A673 (cell line): ENCODE results near the gene GABBR1. TPM values are rescaled to one million over a fixed set of nuclear protein-coding genes. Genes with fewer than 3 reads are reported as not detected.

ENCODE experiments used
- Bru-seq: library from RNA; stranded (reverse); fragments of 400-500 nt; gene quantifications from one replicate; lab custom pipeline; 2021; lab: Mats Ljungman, UMichigan
- BruChase-seq, 2 experiments: library from RNA; stranded (reverse); fragments of 400-500 nt; gene quantifications; one replicate each; lab custom pipeline; 2021; lab: Mats Ljungman, UMichigan
- BruUV-seq: library from RNA; stranded (reverse); fragments of 400-500 nt; replicated peaks from 2 replicates; lab custom pipeline; 2021; lab: Mats Ljungman, UMichigan
- CTCF ChIA-PET: fragments of 300-600 bp; sonication (Branson Sonifier 250); formaldehyde crosslinking; loops from one replicate; lab custom pipeline; 2022; ENCODE audit warnings: antibody characterized with exemption; lab: Charles Lee
- POLR2A ChIA-PET: fragments of 300-600 bp; sonication (Branson Sonifier 250); formaldehyde crosslinking; loops from one replicate; lab custom pipeline; 2022; ENCODE audit warnings: antibody characterized with exemption; ENCODE audit not compliant: low non-redundant PET; lab: Charles Lee
- DNase-seq: peaks from one replicate; pipeline ENCODE4 v3.0.0-alpha.2; 2015; ENCODE audit warnings: low spot score
- H3K27ac ChIP-seq: fragments of 200-600 bp; sonication (generic); 2 replicates; pipeline ENCODE4 v1.5.1; 2016; ENCODE audit warnings: mixed run types, low read depth, mild to moderate bottlenecking, mixed read lengths, antibody characterized with exemption, low read length; ENCODE audit not compliant: poor library complexity, severe bottlenecking
- H3K27me3 ChIP-seq: fragments of 200-600 bp; sonication (generic); replicated peaks from 2 replicates; pipeline ENCODE4 v1.6.1; 2017; ENCODE audit warnings: mixed run types, low read depth, mild to moderate bottlenecking, mixed read lengths, antibody characterized with exemption, low read length; ENCODE audit not compliant: insufficient read depth, poor library complexity
- H3K36me3 ChIP-seq: fragments of 200-600 bp; sonication (generic); 2 replicates; pipeline ENCODE4 v1.6.1; 2016; ENCODE audit warnings: mixed run types, mild to moderate bottlenecking, mixed read lengths, antibody characterized with exemption, low read length; ENCODE audit not compliant: insufficient read depth, poor library complexity, severe bottlenecking
- H3K4me1 ChIP-seq: fragments of 200-600 bp; sonication (generic); 2 replicates; pipeline ENCODE4 v1.6.1; 2017; ENCODE audit warnings: mixed run types, mild to moderate bottlenecking, mixed read lengths, antibody characterized with exemption, low read length; ENCODE audit not compliant: insufficient read depth, poor library complexity, severe bottlenecking
- H3K4me3 ChIP-seq: fragments of 200-600 bp; sonication (generic); 2 replicates; pipeline ENCODE4 v1.5.1; 2016; ENCODE audit warnings: low read depth, mixed run types, mild to moderate bottlenecking, mixed read lengths, low read length; ENCODE audit not compliant: poor library complexity, severe bottlenecking
- H3K9me3 ChIP-seq: fragments of 200-600 bp; sonication (generic); 2 replicates; pipeline ENCODE4 v1.6.1; 2016; ENCODE audit warnings: mixed run types, low read depth, mild to moderate bottlenecking, mixed read lengths, antibody characterized with exemption, low read length; ENCODE audit not compliant: poor library complexity, severe bottlenecking
- EZH2 ChIP-seq: fragments of 200-600 bp; sonication (generic); IDR thresholded peaks from 2 replicates; pipeline ENCODE4 v1.6.1; 2017; ENCODE audit warnings: borderline replicate concordance, low read depth, mild to moderate bottlenecking, mixed read lengths, antibody characterized with exemption, low read length; ENCODE audit not compliant: poor library complexity, severe bottlenecking
- intact Hi-C: fragments of 100-400 bp; cut with micrococcal nuclease; formaldehyde crosslinking; loops from one replicate; pipeline ENCODE4 v1.10.0; 2022; ENCODE audit not compliant: unreplicated experiment
- long read RNA-seq: library from polyadenylated mRNA; stranded (forward); transcript quantifications from one replicate; pipeline ENCODE4 v2.0.0, GENCODE V29; 2022
- total RNA-seq: library from RNA; stranded (reverse); gene quantifications from 2 replicates; pipeline ENCODE4 v1.2.3, GENCODE V29; 2021
- TF ChIP-seq, protein P1 (sequence below): fragments of 300-800, 200-600 bp; sonication (generic); conservative IDR thresholded peaks from 2 replicates; pipeline ENCODE4 v1.5.1; 2017; ENCODE audit warnings: low read depth, mild to moderate bottlenecking, antibody characterized with exemption, low read length, moderate library complexity, mixed read lengths

The GABBR1 gene
- 72.4 and 81.3 TPM in 2 replicates for total RNA-seq
- Bru-seq, nascent RNA = percentile 73 among the genes with signal in this experiment
- percentile 85 among the genes with signal in this experiment for BruChase-seq, experiment 1, labeled RNA remaining after a 2-hour chase
- percentile 86 among the genes with signal in this experiment for BruChase-seq, experiment 2, labeled RNA remaining after a 6-hour chase
- long read RNA-seq, partial matches to known transcripts = 4 of 17 reads
- long read RNA-seq, other reads (novel, unspliced or antisense) = 12 of 17 reads

DNA sequence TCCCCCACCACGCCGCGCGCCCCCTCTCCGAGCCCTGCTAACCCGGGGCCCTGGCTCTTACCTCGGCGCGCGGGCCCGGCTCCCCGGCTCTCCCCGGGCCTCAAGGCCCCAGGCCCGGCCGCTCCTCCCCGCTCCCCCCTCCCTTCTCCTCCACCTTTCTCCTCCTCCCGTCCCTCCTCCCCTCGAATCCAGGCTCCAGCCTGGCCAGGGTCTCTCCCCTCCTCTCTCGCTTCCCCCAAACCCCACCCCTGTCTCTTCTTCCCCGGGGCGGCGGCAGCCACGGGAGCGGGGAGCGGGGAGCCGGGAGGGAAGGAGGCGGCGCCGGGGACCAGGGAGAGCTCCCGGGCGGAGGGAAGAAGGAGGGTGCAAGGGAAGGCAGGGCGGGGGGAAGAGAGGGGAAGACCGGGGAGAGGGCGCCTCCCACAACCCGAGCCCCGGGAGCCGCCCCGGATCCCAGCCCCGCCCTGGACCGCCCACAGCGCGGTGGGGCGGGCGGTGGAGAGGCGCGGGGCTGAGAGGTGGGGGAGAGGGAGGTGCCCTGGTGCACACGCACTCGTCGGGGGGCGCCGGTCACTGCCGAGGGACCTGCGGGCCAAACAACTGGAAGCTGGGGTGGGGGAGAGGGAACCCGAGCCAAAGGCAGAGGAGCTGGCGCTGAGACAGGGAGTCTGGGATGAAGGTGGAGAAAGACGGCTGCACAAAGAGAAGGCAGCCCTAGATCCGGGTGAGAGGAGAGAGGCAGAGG is at the start of gene GABBR1:
Gene GABBR1, minus strand, starts transcription at position 395 of the 745 bp plus-strand sequence. CDS start 798 bp downstream, outside the sequence.
- ChIA-PET CTCF (interaction anchor here (0.6 to 2.0 kb wide), 8 partner anchors 15 to 405 kb away, joined by 3 to 15 read pairs (median 5); no protein-coding TSS in a partner anchor), POLR2A (interaction anchor here (0.6 kb wide), 1 partner anchor 687 kb away, joined by 4 read pairs; no protein-coding TSS in a partner anchor)
- Histone ChIP-seq H3K4me1 (peaks cover 33% of the 10 kb centered on the region), H3K4me3 (peak within 1 kb of the TSS; percentile 84), H3K27me3 (no peaks in the 10 kb centered on the region), H3K36me3 (no peaks in the 10 kb centered on the region), H3K27ac (peak within 1 kb of the TSS; percentile 77), H3K9me3 (no peaks in the 10 kb centered on the region)
- intact Hi-C loops = no loop called here
- TF ChIP-seq, protein P1, sequence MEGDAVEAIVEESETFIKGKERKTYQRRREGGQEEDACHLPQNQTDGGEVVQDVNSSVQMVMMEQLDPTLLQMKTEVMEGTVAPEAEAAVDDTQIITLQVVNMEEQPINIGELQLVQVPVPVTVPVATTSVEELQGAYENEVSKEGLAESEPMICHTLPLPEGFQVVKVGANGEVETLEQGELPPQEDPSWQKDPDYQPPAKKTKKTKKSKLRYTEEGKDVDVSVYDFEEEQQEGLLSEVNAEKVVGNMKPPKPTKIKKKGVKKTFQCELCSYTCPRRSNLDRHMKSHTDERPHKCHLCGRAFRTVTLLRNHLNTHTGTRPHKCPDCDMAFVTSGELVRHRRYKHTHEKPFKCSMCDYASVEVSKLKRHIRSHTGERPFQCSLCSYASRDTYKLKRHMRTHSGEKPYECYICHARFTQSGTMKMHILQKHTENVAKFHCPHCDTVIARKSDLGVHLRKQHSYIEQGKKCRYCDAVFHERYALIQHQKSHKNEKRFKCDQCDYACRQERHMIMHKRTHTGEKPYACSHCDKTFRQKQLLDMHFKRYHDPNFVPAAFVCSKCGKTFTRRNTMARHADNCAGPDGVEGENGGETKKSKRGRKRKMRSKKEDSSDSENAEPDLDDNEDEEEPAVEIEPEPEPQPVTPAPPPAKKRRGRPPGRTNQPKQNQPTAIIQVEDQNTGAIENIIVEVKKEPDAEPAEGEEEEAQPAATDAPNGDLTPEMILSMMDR = no peak
- no peak for TF ChIP-seq EZH2
- BruUV-seq = no TSS peak
- DNase-seq = peak; percentile 96

DNA sequence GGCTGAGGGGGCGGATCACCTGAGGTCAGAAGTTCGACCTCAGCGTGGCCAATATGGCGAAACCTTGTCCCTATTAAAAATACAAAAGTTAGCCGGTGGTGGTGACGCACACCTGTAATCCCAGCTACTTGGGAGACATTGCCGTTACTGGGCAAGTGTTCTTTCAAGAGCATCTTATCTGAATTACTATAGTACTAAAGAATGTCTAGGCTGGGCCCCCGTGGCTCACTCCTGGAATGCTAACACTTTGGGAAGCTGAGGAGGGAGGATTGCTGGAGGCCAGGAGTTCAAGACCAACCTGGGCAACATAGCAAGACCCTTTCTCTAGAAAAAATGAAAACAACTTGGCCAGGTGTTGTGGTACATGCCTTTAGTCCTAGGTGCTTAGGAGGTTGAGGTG is 48.8 kb upstream of the GABBR1 start:
- Histone ChIP-seq H3K4me1 (no peaks in the 10 kb centered on the region), H3K27ac (no peak overlapping the region), H3K27me3 (no peaks in the 10 kb centered on the region), H3K36me3 (no peaks in the 10 kb centered on the region), H3K9me3 (no peaks in the 10 kb centered on the region), H3K4me3 (no peak overlapping the region)
- intact Hi-C loops = no loop called here
- TF ChIP-seq, protein P1 = no peak
- no peak for TF ChIP-seq EZH2
- no TSS peak for BruUV-seq
- POLR2A ChIA-PET = no interaction called here
- no peak for DNase-seq
- CTCF ChIA-PET = no interaction called here

DNA sequence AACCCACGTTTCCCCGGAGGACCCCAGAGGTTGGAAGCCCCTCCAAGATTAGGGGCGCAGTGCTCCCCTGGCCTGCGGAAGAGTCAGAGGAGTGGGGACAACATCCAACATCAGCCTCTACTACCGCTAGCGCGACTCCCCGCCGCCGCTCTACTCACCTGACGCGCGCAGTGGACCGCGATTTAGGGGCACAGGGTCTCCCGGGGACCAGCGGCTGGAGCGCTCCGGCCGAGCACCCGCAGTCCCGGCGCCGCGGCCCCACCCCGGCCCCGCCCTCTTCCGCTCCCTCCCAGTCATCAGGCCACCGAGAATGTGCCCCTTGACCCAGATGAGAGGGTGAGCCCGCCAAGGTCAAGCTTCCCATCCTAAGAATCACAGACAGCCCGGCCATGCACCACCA is 47.9 kb upstream of the GABBR1 start, which contains the start of gene ZFP57:
Gene ZFP57, minus strand, starts transcription at position 249 of the 400 bp plus-strand sequence. CDS start 4,149 bp downstream, outside the sequence.
- H3K9me3 ChIP-seq = no peaks in the 10 kb centered on the region
- CTCF ChIA-PET = no interaction called here
- H3K27ac ChIP-seq = no peak within 1 kb of the TSS
- H3K4me1 ChIP-seq = no peaks in the 10 kb centered on the region
- H3K36me3 ChIP-seq = no peaks in the 10 kb centered on the region
- TF ChIP-seq, protein P1 = no peak
- TF ChIP-seq EZH2 = no peak
- BruUV-seq = no TSS peak
- DNase-seq = no peak
- POLR2A ChIA-PET = no interaction called here
- intact Hi-C loops = no loop called here
- H3K4me3 ChIP-seq = no peak within 1 kb of the TSS
- no peaks in the 10 kb centered on the region for H3K27me3 ChIP-seq
